Esophagus muscularis mucosa (tissue), 4 donors: ENCODE data around the gene POLN. TPM values are rescaled to one million over a fixed set of nuclear protein-coding genes. Genes with fewer than 3 reads are reported as not detected.

Experiments used
- DNase-seq: peaks from one replicate; pipeline ENCODE4 v3.0.0-alpha.2; 2017; ENCODE audit errors: extremely low spot score
- H3K27ac ChIP-seq, 4 donors: fragments of 200-600 bp; sonication (generic); replicated peaks in 1 of 4; 1 replicate in 3 of 4; 2 replicates in 1 of 4; pipeline ENCODE4 v1.5.1; 2016 to 2019; ENCODE audit warnings: mild to moderate bottlenecking in 1 of 4
- H3K27me3 ChIP-seq, 4 donors: fragments of 200-600 bp; sonication (generic); one replicate each; pipeline versions ENCODE4 v1.5.1 to v1.6.0; 2016 to 2019
- H3K36me3 ChIP-seq, 4 donors: fragments of 200-600 bp; sonication (generic); one replicate each; pipeline ENCODE4 v1.5.1; 2016 to 2019
- H3K4me1 ChIP-seq, 4 donors: fragments of 200-600 bp; sonication (generic); one replicate each; pipeline ENCODE4 v1.5.1; 2016 to 2019
- H3K4me3 ChIP-seq, 4 donors: fragments of 200-600 bp; sonication (generic); 1 replicate in 2 of 4; 2 replicates in 2 of 4; pipeline ENCODE4 v1.5.1; 2016 to 2019; ENCODE audit warnings: mild to moderate bottlenecking in 4 of 4, moderate library complexity in 1 of 4
- H3K9me3 ChIP-seq, 4 donors: fragments of 200-600 bp; sonication (generic); 1 replicate in 3 of 4; 2 replicates in 1 of 4; pipeline ENCODE4 v1.5.1; 2016 to 2019
- EP300 ChIP-seq: sonication (generic); formaldehyde crosslinking; IDR thresholded peaks from one replicate; pipeline ENCODE4 v1.6.1; 2017; ENCODE audit warnings: antibody characterized with exemption
- POLR2A ChIP-seq: fragments of 450-650 bp; IDR thresholded peaks from one replicate; pipeline ENCODE4 v1.6.1; 2017; ENCODE audit warnings: antibody characterized with exemption, moderate library complexity, mild to moderate bottlenecking, low read depth
- POLR2AphosphoS5 ChIP-seq, 2 donors: sonication (generic); formaldehyde crosslinking; IDR thresholded peaks; one replicate each; pipeline ENCODE4 v1.6.1; 2017; ENCODE audit warnings: antibody characterized with exemption in 2 of 2
- WGBS: methylation state at CpG from one replicate; pipeline ENCODE4 v1.1.5; 2018; 5-methylcytosine and 5-hydroxymethylcytosine counted together
- intact Hi-C: fragments of 100-400 bp; cut with DNase I; formaldehyde crosslinking; loops from one replicate; pipeline ENCODE4 v1.15.1; 2023
- total RNA-seq, 4 donors: library from RNA; depleted of rRNA; stranded (reverse); fragments of >200 nt; gene quantifications; one replicate each; pipeline versions ENCODE4 v1.1.0 to v1.2.1, GENCODE V29; 2016
- TF ChIP-seq, protein P1 (sequence below), 3 experiments: fragments of 200-600 bp in 2 of 3; fragments of 450-650 bp in 1 of 3; sonication (generic) in 2 of 3; IDR thresholded peaks; one replicate each; pipeline ENCODE4 v1.5.1; 2017 to 2019; ENCODE audit warnings: antibody characterized with exemption in 3 of 3, mild to moderate bottlenecking in 2 of 3, moderate library complexity in 1 of 3

The POLN gene
- total RNA-seq, 4 donors from 2014 or later: 1.2 to 3.3 (median 2.7) TPM

- peaks cover 0 to 26% (median 16%) of the 10 kb centered on the region in 4 donors for H3K36me3 ChIP-seq
- DNase-seq: no peak
- no peak overlapping the region for H3K27ac ChIP-seq
- WGBS: 81% methylated on average over 10 of the region's 27 CpGs
- H3K4me3 ChIP-seq: no peak overlapping the region
- H3K9me3 ChIP-seq: no peaks in the 10 kb centered on the region
- no peaks in the 10 kb centered on the region for H3K27me3 ChIP-seq
- intact Hi-C loops: no loop called here
- H3K4me1 ChIP-seq: peaks cover 8 to 11% (median 10%) of the 10 kb centered on the region in 4 donors
- TF ChIP-seq POLR2AphosphoS5 (IDR thresholded peaks at IDR 0.05) (no peak), POLR2A (no peak), EP300 (no peak)
- TF ChIP-seq, protein P1, sequence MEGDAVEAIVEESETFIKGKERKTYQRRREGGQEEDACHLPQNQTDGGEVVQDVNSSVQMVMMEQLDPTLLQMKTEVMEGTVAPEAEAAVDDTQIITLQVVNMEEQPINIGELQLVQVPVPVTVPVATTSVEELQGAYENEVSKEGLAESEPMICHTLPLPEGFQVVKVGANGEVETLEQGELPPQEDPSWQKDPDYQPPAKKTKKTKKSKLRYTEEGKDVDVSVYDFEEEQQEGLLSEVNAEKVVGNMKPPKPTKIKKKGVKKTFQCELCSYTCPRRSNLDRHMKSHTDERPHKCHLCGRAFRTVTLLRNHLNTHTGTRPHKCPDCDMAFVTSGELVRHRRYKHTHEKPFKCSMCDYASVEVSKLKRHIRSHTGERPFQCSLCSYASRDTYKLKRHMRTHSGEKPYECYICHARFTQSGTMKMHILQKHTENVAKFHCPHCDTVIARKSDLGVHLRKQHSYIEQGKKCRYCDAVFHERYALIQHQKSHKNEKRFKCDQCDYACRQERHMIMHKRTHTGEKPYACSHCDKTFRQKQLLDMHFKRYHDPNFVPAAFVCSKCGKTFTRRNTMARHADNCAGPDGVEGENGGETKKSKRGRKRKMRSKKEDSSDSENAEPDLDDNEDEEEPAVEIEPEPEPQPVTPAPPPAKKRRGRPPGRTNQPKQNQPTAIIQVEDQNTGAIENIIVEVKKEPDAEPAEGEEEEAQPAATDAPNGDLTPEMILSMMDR (IDR thresholded peaks at IDR 0.05): no peak
Observed at GRCh38 chr4:2271279-2272025, 29.5 kb upstream of the POLN start.

DNA sequence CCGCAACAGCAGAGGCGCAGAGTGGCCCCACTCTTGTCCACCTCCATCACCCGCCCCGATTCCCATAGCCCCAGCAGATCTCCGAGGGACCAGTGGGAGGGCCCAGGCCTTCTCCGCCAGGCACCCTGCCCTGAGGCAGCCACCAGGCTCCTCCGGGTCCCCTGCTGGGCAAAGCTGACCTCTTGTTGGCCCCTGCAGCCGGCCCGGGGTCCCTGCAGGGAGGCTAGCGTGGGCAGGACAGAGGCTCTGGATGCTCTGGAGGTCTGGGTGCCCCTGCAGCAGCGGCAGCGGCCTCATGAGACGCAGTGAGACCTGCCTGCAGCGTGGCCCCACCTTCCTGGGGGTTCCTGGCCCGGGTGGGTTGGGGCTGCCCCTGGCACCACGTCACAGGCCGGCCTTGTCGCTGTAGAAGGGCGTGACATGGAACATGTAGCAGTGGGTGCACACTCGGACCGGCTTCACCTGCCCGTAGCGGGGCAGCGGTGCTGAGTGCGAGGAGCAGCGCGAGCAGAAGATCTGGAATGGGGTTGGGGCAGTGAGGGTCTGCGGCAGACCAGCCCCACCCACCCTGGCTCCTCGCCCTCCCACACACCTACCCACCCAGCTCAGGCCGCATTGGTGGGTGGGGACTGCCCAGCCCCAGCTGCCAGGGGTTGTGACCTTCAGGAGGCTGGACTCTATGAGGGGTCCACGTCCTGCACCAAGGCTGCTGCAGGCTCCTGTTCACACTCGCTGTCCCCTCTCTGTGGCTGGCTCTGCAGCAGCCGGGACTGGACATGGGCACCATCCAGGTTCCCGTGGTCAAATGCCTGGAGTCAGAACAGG is 28.6 kb upstream of the POLN start:
- peaks cover 17 to 20% (median 19%) of the 10 kb centered on the region in 4 donors for H3K4me1 ChIP-seq
- WGBS: no CpG with 5 or more reads among the region's 34 CpGs
- no peaks in the 10 kb centered on the region for H3K9me3 ChIP-seq
- H3K27me3 ChIP-seq: no peaks in the 10 kb centered on the region
- H3K27ac ChIP-seq: no peak overlapping the region
- DNase-seq: no peak
- peaks cover 0 to 26% (median 16%) of the 10 kb centered on the region in 4 donors for H3K36me3 ChIP-seq
- TF ChIP-seq, protein P1 (IDR thresholded peaks at IDR 0.05): no peak
- TF ChIP-seq POLR2A (no peak), EP300 (no peak), POLR2AphosphoS5 (IDR thresholded peaks at IDR 0.05) (no peak)
- intact Hi-C loops: no loop called here
- H3K4me3 ChIP-seq: no peak overlapping the region

DNA sequence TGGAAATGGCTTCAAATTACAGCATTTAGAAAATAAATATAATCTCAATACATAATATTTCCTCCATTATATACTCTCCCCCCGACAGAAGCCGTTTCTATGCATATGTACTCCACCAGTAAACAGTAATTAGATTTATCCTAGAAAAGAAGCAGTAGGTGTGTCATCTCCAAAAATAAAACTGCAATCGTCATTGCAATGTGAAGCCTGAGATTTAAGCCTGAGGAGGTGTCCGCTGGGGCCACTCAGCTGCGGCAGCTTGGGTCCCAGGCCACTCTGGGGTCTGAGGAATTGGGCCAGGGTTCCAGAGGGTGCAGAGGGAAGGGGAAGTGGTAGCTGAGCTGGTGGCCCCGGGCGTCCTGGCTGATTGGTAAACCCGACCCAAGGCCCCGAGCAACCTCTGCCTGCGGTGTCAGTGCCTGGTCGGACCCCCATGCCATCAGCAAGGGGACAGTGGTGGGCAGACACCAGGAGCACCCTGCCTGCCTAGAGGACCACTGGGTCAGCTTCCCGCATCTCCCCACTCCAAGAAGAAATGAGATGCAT is 27.8 kb upstream of the POLN start:
- intact Hi-C loops: no loop called here
- whole genome bisulfite sequencing: 78% methylated on average over 7 of the region's 12 CpGs

GRCh38 chr4:2269206-2269531 is 27.2 kb upstream of the POLN start:
- Histone ChIP-seq H3K27me3 (no peaks in the 10 kb centered on the region), H3K4me3 (no peak overlapping the region), H3K4me1 (peaks cover 21 to 34% (median 28%) of the 10 kb centered on the region in 4 donors), H3K27ac (no peak overlapping the region), H3K36me3 (peaks cover 0 to 25% (median 16%) of the 10 kb centered on the region in 4 donors), H3K9me3 (no peaks in the 10 kb centered on the region)
- intact Hi-C loops: no loop called here
- no peak for TF ChIP-seq POLR2A
- no peak for DNase-seq
- WGBS: 70% methylated on average over 4 of the region's 6 CpGs

More for the DNA sequence above, 27.8 kb upstream of the POLN start:
- H3K4me1 ChIP-seq: peaks cover 21 to 29% (median 25%) of the 10 kb centered on the region in 4 donors
- H3K4me3 ChIP-seq: no peak overlapping the region
- DNase-seq: no peak
- no peak overlapping the region for H3K27ac ChIP-seq
- H3K36me3 ChIP-seq: peaks cover 0 to 26% (median 16%) of the 10 kb centered on the region in 4 donors
- no peak for TF ChIP-seq POLR2AphosphoS5 (IDR thresholded peaks at IDR 0.05)
- TF ChIP-seq, protein P1 (IDR thresholded peaks at IDR 0.05): no peak
- no peak for TF ChIP-seq EP300
- TF ChIP-seq POLR2A: no peak
- H3K9me3 ChIP-seq: no peaks in the 10 kb centered on the region
- no peaks in the 10 kb centered on the region for H3K27me3 ChIP-seq
